Vagina (tissue), 2 donors: ENCODE data around the gene PPP4R4. TPM values are rescaled to one million over a fixed set of nuclear protein-coding genes. Genes with fewer than 3 reads are reported as not detected.
A peak's percentile ranks its signal among the peaks of the same experiment; 100 is the strongest.

Experiments used
- DNase-seq, 2 donors: peaks; one replicate each; pipeline ENCODE4 v3.0.0-alpha.2; 2017; ENCODE audit errors: extremely low spot score in 2 of 2
- H3K27ac ChIP-seq: fragments of 200-600 bp; sonication (generic); one replicate; pipeline ENCODE4 v1.5.1; 2019
- H3K27me3 ChIP-seq: fragments of 200-600 bp; sonication (generic); one replicate; pipeline ENCODE4 v1.5.1; 2019
- H3K36me3 ChIP-seq, 2 donors: fragments of 200-600 bp; sonication (generic); one replicate each; pipeline ENCODE4 v1.5.1; 2017 to 2019
- H3K4me1 ChIP-seq: fragments of 200-600 bp; sonication (generic); one replicate; pipeline ENCODE4 v1.5.1; 2019
- H3K4me3 ChIP-seq, 2 donors: fragments of 200-600 bp; sonication (generic); 1 replicate in 1 of 2; 2 replicates in 1 of 2; pipeline ENCODE4 v1.5.1; 2016 to 2019
- H3K9me3 ChIP-seq: fragments of 200-600 bp; sonication (generic); one replicate; pipeline ENCODE4 v1.5.1; 2019
- CTCF ChIP-seq, 3 experiments: fragments of 450-650 bp in 2 of 3; fragments of 200-600 bp in 1 of 3; sonication (generic) in 1 of 3; IDR thresholded peaks; one replicate each; pipeline ENCODE4 v1.5.1; 2017 to 2019; ENCODE audit warnings: antibody characterized with exemption in 3 of 3, mild to moderate bottlenecking in 2 of 3, moderate library complexity in 2 of 3
- POLR2A ChIP-seq, 2 donors: fragments of 450-650 bp; IDR thresholded peaks; one replicate each; pipeline ENCODE4 v1.6.1; 2017; ENCODE audit warnings: antibody characterized with exemption in 2 of 2, mild to moderate bottlenecking in 2 of 2, moderate library complexity in 2 of 2
- POLR2AphosphoS5 ChIP-seq, 2 donors: sonication (generic); formaldehyde crosslinking; IDR thresholded peaks; one replicate each; pipeline ENCODE4 v1.9.0; 2017; ENCODE audit warnings: antibody characterized with exemption in 2 of 2, mild to moderate bottlenecking in 2 of 2, low read depth in 1 of 2; ENCODE audit not compliant: insufficient read depth in 1 of 2
- intact Hi-C: fragments of 100-400 bp; cut with DNase I; formaldehyde crosslinking; loops from one replicate; pipeline ENCODE4 v1.15.1; 2023
- total RNA-seq: library from RNA; depleted of rRNA; stranded (reverse); fragments of >200 nt; gene quantifications from one replicate; pipeline ENCODE4 v1.2.3, GENCODE V29; 2016

PPP4R4 gene
- total RNA-seq, 1 donor from 2014 or later = 6.1 TPM

- H3K9me3 ChIP-seq = no peaks in the 10 kb centered on the region
- H3K4me3 ChIP-seq = peak overlapping the region; percentile 72 to 76
- H3K36me3 ChIP-seq = no peaks in the 10 kb centered on the region
- no peaks in the 10 kb centered on the region for H3K27me3 ChIP-seq
- peaks cover 22% of the 10 kb centered on the region for H3K4me1 ChIP-seq
- intact Hi-C loops = no loop called here
- peak overlapping the region; percentile 72 for H3K27ac ChIP-seq
- no peak for TF ChIP-seq CTCF (IDR thresholded peaks at IDR 0.05)
- no peak for TF ChIP-seq POLR2A (IDR thresholded peaks at IDR 0.05)
- DNase-seq = no peak
Measured at GRCh38 chr14:94175747-94176146, 1.6 kb downstream of the PPP4R4 start.

- DNase-seq = no peak
- no peaks in the 10 kb centered on the region for H3K36me3 ChIP-seq
- intact Hi-C loops = no loop called here
- no peak overlapping the region for H3K27ac ChIP-seq
- H3K4me3 ChIP-seq = no peak overlapping the region
- peaks cover 22% of the 10 kb centered on the region for H3K4me1 ChIP-seq
- H3K9me3 ChIP-seq = no peaks in the 10 kb centered on the region
- H3K27me3 ChIP-seq = no peaks in the 10 kb centered on the region
- TF ChIP-seq POLR2A (IDR thresholded peaks at IDR 0.05) = no peak
Measured at GRCh38 chr14:94176808-94177207, 2.7 kb downstream of the PPP4R4 start.

- H3K27me3 ChIP-seq = no peaks in the 10 kb centered on the region
- H3K4me1 ChIP-seq = peaks cover 22% of the 10 kb centered on the region
- H3K9me3 ChIP-seq = no peaks in the 10 kb centered on the region
- no peak for DNase-seq
- no peak for TF ChIP-seq CTCF (IDR thresholded peaks at IDR 0.05)
- TF ChIP-seq POLR2A (IDR thresholded peaks at IDR 0.05) = no peak
- TF ChIP-seq POLR2AphosphoS5 (IDR thresholded peaks at IDR 0.05; ENCODE audit: insufficient read depth in 1 of 2, low read depth in 1 of 2) = no peak
- intact Hi-C loops = no loop called here
- H3K27ac ChIP-seq = no peak overlapping the region
- H3K36me3 ChIP-seq = no peaks in the 10 kb centered on the region
- H3K4me3 ChIP-seq = no peak overlapping the region
Measured at GRCh38 chr14:94177806-94178205, 3.7 kb downstream of the PPP4R4 start.

- H3K4me1 ChIP-seq = peaks cover 15% of the 10 kb centered on the region
- H3K27ac ChIP-seq = no peak overlapping the region
- no peak overlapping the region for H3K4me3 ChIP-seq
- intact Hi-C loops = no loop called here
- no peak for DNase-seq
- no peaks in the 10 kb centered on the region for H3K9me3 ChIP-seq
- no peak for TF ChIP-seq POLR2AphosphoS5 (IDR thresholded peaks at IDR 0.05; ENCODE audit: insufficient read depth in 1 of 2, low read depth in 1 of 2)
- no peak for TF ChIP-seq CTCF (IDR thresholded peaks at IDR 0.05)
- TF ChIP-seq POLR2A (IDR thresholded peaks at IDR 0.05) = no peak
- no peaks in the 10 kb centered on the region for H3K27me3 ChIP-seq
- no peaks in the 10 kb centered on the region for H3K36me3 ChIP-seq
Measured at GRCh38 chr14:94179244-94179643, 5.1 kb downstream of the PPP4R4 start.

- DNase-seq = no peak
- Histone ChIP-seq H3K27me3 (no peaks in the 10 kb centered on the region), H3K36me3 (no peaks in the 10 kb centered on the region), H3K27ac (no peak overlapping the region), H3K4me3 (no peak overlapping the region), H3K9me3 (no peaks in the 10 kb centered on the region), H3K4me1 (peaks cover 4% of the 10 kb centered on the region)
- TF ChIP-seq POLR2AphosphoS5 (IDR thresholded peaks at IDR 0.05; ENCODE audit: insufficient read depth in 1 of 2, low read depth in 1 of 2) = no peak
- peak in 2 of 3 experiments; percentile 32 to 49 for TF ChIP-seq CTCF (IDR thresholded peaks at IDR 0.05)
- no peak for TF ChIP-seq POLR2A (IDR thresholded peaks at IDR 0.05)
- intact Hi-C loops = no loop called here
Measured at GRCh38 chr14:94180655-94181271, 6.6 kb downstream of the PPP4R4 start.
